IPS-15b (cell line): ENCODE data around the gene RHOH.

ENCODE experiments used
- H3K27me3 ChIP-seq: one replicate; pipeline ENCODE4 v1.6.1; 2013; ENCODE audit warnings: low read length; ENCODE audit not compliant: control insufficient read depth, insufficient read depth
- H3K36me3 ChIP-seq: one replicate; pipeline ENCODE4 v1.6.1; 2013; ENCODE audit warnings: low read length; ENCODE audit not compliant: control insufficient read depth, insufficient read depth
- H3K4me1 ChIP-seq: one replicate; pipeline ENCODE4 v1.6.1; 2013; ENCODE audit warnings: mild to moderate bottlenecking, low read length; ENCODE audit not compliant: control insufficient read depth, insufficient read depth
- H3K4me3 ChIP-seq: one replicate; pipeline ENCODE4 v1.5.1; 2013; ENCODE audit warnings: low read depth, low read length
- H3K9ac ChIP-seq: one replicate; pipeline ENCODE4 v1.6.1; 2013; ENCODE audit warnings: low read depth, mild to moderate bottlenecking, low read length
- H3K9me3 ChIP-seq: one replicate; pipeline ENCODE4 v1.6.1; 2013; ENCODE audit warnings: mild to moderate bottlenecking, low read length; ENCODE audit not compliant: control insufficient read depth, insufficient read depth

RHOH gene

DNA sequence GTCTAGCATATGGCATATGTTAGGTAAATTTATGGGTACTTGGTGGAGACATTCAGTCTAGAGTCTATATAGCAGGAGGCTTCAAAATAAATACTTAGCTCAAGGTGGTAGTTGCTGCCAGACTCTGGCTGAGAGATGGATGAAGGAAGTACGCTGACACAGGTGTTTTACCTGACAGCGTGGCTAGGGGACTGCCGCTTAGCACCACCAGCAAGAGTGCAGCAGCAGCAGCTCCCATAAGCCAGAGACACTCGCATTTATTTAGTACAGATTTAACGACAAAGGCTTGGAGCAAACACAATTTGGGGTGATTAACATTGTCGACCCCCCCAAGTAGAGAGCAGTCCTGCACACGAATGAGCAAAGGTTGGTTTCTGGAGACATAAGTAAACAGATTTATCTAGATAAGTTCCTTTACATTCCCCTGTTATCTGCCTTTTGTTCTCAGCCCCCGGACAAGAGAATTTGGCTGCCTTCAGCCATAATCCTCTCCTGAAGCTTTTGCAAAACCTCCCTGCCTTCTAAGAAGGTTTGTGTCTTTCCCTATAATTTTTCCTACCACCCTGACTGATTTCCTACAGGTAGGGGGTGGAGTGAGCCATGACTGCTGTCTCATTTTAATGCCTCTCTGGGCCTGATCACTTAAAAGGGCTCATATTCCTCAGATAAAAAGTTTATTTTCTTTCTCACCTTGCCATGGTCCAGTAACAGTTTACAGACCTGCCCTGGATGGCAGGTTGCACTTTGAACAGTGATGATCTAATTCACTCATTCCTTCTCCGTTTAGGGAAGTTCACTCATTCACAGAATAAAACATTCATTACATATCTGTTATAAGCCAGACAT is 64.6 kb downstream of the RHOH start:
- Histone ChIP-seq H3K4me1 (peaks cover 2% of the 10 kb centered on the region), H3K9ac (no peak overlapping the region), H3K9me3 (no peaks in the 10 kb centered on the region), H3K36me3 (no peaks in the 10 kb centered on the region), H3K4me3 (no peak overlapping the region), H3K27me3 (no peaks in the 10 kb centered on the region)

DNA sequence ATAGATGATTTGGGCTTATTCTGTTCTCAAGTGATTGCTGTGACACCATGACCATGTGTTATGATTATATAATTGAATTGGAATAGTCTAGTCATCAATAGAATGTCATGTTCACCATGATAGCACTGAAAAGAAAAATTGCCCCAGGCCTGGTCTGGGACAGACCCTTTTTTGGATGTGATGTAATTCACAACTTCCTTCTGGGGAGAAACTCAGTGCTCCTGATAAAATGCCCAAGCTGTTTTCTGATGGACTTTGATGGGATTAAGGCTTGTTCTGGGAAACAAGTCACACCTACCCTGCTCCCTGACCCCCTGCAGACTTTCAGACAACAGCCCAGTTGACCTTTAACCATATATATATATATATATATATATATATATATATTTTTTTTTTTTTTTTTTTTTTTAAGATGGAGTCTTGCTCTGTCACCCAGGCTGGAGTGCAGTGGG is 65.3 kb downstream of the RHOH start:
- H3K9me3 ChIP-seq, result no peaks in the 10 kb centered on the region
- no peak overlapping the region for H3K4me3 ChIP-seq
- H3K4me1 ChIP-seq, result peaks cover 2% of the 10 kb centered on the region
- H3K9ac ChIP-seq, result no peak overlapping the region
- no peaks in the 10 kb centered on the region for H3K27me3 ChIP-seq
- no peaks in the 10 kb centered on the region for H3K36me3 ChIP-seq

GRCh38 chr4:40262861-40263260 is 66.0 kb downstream of the RHOH start:
- Histone ChIP-seq H3K9ac (no peak overlapping the region), H3K4me3 (no peak overlapping the region), H3K4me1 (peaks cover 2% of the 10 kb centered on the region), H3K27me3 (no peaks in the 10 kb centered on the region), H3K9me3 (no peaks in the 10 kb centered on the region), H3K36me3 (no peaks in the 10 kb centered on the region)

GRCh38 chr4:40264497-40264896 is 67.7 kb downstream of the RHOH start:
- Histone ChIP-seq H3K9me3 (no peaks in the 10 kb centered on the region), H3K27me3 (no peaks in the 10 kb centered on the region)

GRCh38 chr4:40264995-40265909 is 68.4 kb downstream of the RHOH start:
- no peak overlapping the region for H3K9ac ChIP-seq
- no peaks in the 10 kb centered on the region for H3K9me3 ChIP-seq

More at GRCh38 chr4:40264497-40264896, 67.7 kb downstream of the RHOH start:
- H3K4me3 ChIP-seq, result no peak overlapping the region
- no peak overlapping the region for H3K9ac ChIP-seq
- no peaks in the 10 kb centered on the region for H3K36me3 ChIP-seq
- peaks cover 2% of the 10 kb centered on the region for H3K4me1 ChIP-seq

GRCh38 chr4:40265910-40266274 is 69.1 kb downstream of the RHOH start:
- Histone ChIP-seq H3K4me3 (no peak overlapping the region), H3K9me3 (no peaks in the 10 kb centered on the region), H3K4me1 (peaks cover 2% of the 10 kb centered on the region), H3K36me3 (no peaks in the 10 kb centered on the region), H3K9ac (no peak overlapping the region), H3K27me3 (no peaks in the 10 kb centered on the region)

More at GRCh38 chr4:40264995-40265909, 68.4 kb downstream of the RHOH start:
- H3K4me1 ChIP-seq, result peaks cover 2% of the 10 kb centered on the region
- H3K36me3 ChIP-seq, result no peaks in the 10 kb centered on the region
- H3K27me3 ChIP-seq, result no peaks in the 10 kb centered on the region
- H3K4me3 ChIP-seq, result no peak overlapping the region

- H3K4me3 ChIP-seq, result no peak overlapping the region
- H3K4me1 ChIP-seq, result no peaks in the 10 kb centered on the region
- no peaks in the 10 kb centered on the region for H3K27me3 ChIP-seq
- no peaks in the 10 kb centered on the region for H3K9me3 ChIP-seq
- H3K36me3 ChIP-seq, result no peaks in the 10 kb centered on the region
- no peak overlapping the region for H3K9ac ChIP-seq
Measured at GRCh38 chr4:40269133-40269532, 72.3 kb downstream of the RHOH start.

DNA sequence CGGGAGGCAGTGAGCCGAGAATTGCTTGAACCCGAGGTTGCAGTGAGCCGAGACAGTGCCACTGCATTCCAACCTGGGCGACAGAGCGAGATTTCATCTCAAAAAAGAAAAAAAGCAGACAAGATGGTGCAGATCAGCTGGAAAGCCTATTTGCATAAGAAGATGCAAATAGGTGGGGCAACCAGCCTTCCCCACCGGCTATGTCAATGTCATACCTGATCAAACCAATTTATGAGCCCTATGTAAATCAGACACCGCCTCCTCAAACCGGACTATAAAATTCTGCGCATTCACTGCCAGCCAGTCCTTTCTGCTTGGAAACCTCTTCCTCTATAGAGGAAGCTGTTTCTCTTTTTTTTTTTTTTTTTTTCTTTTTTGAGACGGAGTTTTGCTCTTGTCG is 73.8 kb downstream of the RHOH start:
- Histone ChIP-seq H3K36me3 (no peaks in the 10 kb centered on the region), H3K9me3 (no peaks in the 10 kb centered on the region), H3K4me1 (no peaks in the 10 kb centered on the region)

GRCh38 chr4:40275065-40275730 is 78.4 kb downstream of the RHOH start:
- Histone ChIP-seq H3K4me1 (no peaks in the 10 kb centered on the region), H3K36me3 (no peaks in the 10 kb centered on the region), H3K4me3 (no peak overlapping the region), H3K27me3 (no peaks in the 10 kb centered on the region), H3K9ac (no peak overlapping the region), H3K9me3 (no peaks in the 10 kb centered on the region)

More for the DNA sequence above, 73.8 kb downstream of the RHOH start:
- no peaks in the 10 kb centered on the region for H3K27me3 ChIP-seq
- no peak overlapping the region for H3K4me3 ChIP-seq
- H3K9ac ChIP-seq, result no peak overlapping the region

DNA sequence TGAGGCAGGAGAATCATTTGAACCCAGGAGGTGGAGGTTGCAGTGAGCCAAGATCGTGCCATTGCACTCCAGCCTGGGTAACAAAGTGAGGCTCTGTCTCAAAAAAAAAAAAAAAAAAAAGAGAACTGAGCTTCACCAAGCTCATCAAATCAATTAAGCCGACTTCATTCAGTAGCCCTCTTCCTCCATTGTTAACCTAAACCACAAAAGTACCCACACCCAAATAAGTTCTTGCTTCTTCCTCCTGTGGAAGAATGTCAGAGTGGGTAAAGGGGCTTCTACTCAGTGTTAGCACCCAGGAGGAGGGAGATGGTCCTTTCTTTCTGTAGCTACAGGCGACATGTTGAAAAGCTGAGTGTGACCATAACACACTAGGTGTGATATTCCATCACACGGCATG is 79.7 kb downstream of the RHOH start:
- H3K4me1 ChIP-seq, result no peaks in the 10 kb centered on the region
- no peaks in the 10 kb centered on the region for H3K9me3 ChIP-seq
- no peak overlapping the region for H3K4me3 ChIP-seq

GRCh38 chr4:40280586-40280985 is 83.8 kb downstream of the RHOH start:
- H3K4me1 ChIP-seq, result no peaks in the 10 kb centered on the region
- H3K4me3 ChIP-seq, result no peak overlapping the region
- H3K36me3 ChIP-seq, result no peaks in the 10 kb centered on the region
- no peaks in the 10 kb centered on the region for H3K9me3 ChIP-seq
- no peaks in the 10 kb centered on the region for H3K27me3 ChIP-seq
- no peak overlapping the region for H3K9ac ChIP-seq

More for the DNA sequence above, 79.7 kb downstream of the RHOH start:
- Histone ChIP-seq H3K9ac (no peak overlapping the region), H3K36me3 (no peaks in the 10 kb centered on the region), H3K27me3 (no peaks in the 10 kb centered on the region)
